ENCODE data around the gene GLIS1.

Gene GLIS1

GRCh38 chr1:53486395-53487026, 252.5 kb downstream of the GLIS1 start:
- DNase-seq (ENCODE audit: low read depth, low spot score), result no peak

GRCh38 chr1:53485478-53486394, 253.2 kb downstream of the GLIS1 start:
- DNase-seq (ENCODE audit: low read depth, low spot score), result peak; percentile 18

GRCh38 chr1:53484705-53485477, 254.1 kb downstream of the GLIS1 start:
- DNase-seq (ENCODE audit: low read depth, low spot score), result no peak

GRCh38 chr1:53483656-53484055, 255.3 kb downstream of the GLIS1 start:
- DNase-seq (ENCODE audit: low read depth, low spot score), result no peak

GRCh38 chr1:53483170-53483569, 255.8 kb downstream of the GLIS1 start:
- DNase-seq (ENCODE audit: low read depth, low spot score), result no peak

GRCh38 chr1:53482441-53483153, 256.4 kb downstream of the GLIS1 start:
- DNase-seq (ENCODE audit: low read depth, low spot score), result no peak

GRCh38 chr1:53481456-53481855, 257.5 kb downstream of the GLIS1 start:
- DNase-seq (ENCODE audit: low read depth, low spot score), result no peak

GRCh38 chr1:53480678-53481077, 258.3 kb downstream of the GLIS1 start:
- no peak for DNase-seq (ENCODE audit: low read depth, low spot score)

- no peak for DNase-seq (ENCODE audit: low read depth, low spot score)
Measured at GRCh38 chr1:53478502-53478818, 260.5 kb downstream of the GLIS1 start.

- no peak for DNase-seq (ENCODE audit: low read depth, low spot score)
Measured at GRCh38 chr1:53477651-53478501, 261.1 kb downstream of the GLIS1 start.

GRCh38 chr1:53476579-53476978, 262.4 kb downstream of the GLIS1 start:
- no peak for DNase-seq (ENCODE audit: low read depth, low spot score)

GRCh38 chr1:53475664-53476063, 263.3 kb downstream of the GLIS1 start:
- DNase-seq (ENCODE audit: low read depth, low spot score), result no peak

GRCh38 chr1:53473463-53473862, 265.5 kb downstream of the GLIS1 start:
- DNase-seq (ENCODE audit: low read depth, low spot score), result no peak

GRCh38 chr1:53471000-53471399, 268.0 kb downstream of the GLIS1 start:
- no peak for DNase-seq (ENCODE audit: low read depth, low spot score)

- no peak for DNase-seq (ENCODE audit: low read depth, low spot score)
Measured at GRCh38 chr1:53470584-53470983, 268.4 kb downstream of the GLIS1 start.

- DNase-seq (ENCODE audit: low read depth, low spot score), result no peak
Measured at GRCh38 chr1:53470155-53470554, 268.8 kb downstream of the GLIS1 start.

GRCh38 chr1:53469373-53469772, 269.6 kb downstream of the GLIS1 start:
- no peak for DNase-seq (ENCODE audit: low read depth, low spot score)

- no peak for DNase-seq (ENCODE audit: low read depth, low spot score)
Measured at GRCh38 chr1:53468374-53468773, 270.6 kb downstream of the GLIS1 start.

- DNase-seq (ENCODE audit: low read depth, low spot score), result no peak
Measured at GRCh38 chr1:53467391-53467790, 271.6 kb downstream of the GLIS1 start.

GRCh38 chr1:53465023-53465957, 273.7 kb downstream of the GLIS1 start:
- no peak for DNase-seq (ENCODE audit: low read depth, low spot score)

Data from activated CD4-positive, CD25-positive, alpha-beta regulatory T cell treated with anti-CD3 and anti-CD28 coated beads, Interleukin-2, amount 50 U/mL, for 16 hours (primary cell).